GM12892 (cell line): ENCODE results near the gene MEIKIN.

ENCODE experiments used
- DNase-seq: peaks from one replicate; pipeline ENCODE4 v3.0.0; 2011; ENCODE audit not compliant: insufficient read length
- FAIRE-seq: peaks from 2 replicates; lab custom pipeline; 2011; peaks lifted over from hg19 to GRCh38; lab: Jason Lieb, UNC
- POLR2A ChIP-seq: IDR thresholded peaks from 2 replicates; pipeline ENCODE4 v1.6.1; 2011; ENCODE audit warnings: low read depth, low read length, control low read depth
- POLR2AphosphoS5 ChIP-seq: IDR thresholded peaks from 2 replicates; pipeline ENCODE4 v1.6.1; 2011; ENCODE audit warnings: low read depth, low read length, control low read depth
- TAF1 ChIP-seq: IDR thresholded peaks from 2 replicates; pipeline ENCODE4 v1.6.1; 2011; ENCODE audit warnings: low read depth, mild to moderate bottlenecking, control low read depth, low read length, borderline replicate concordance

Gene MEIKIN

DNA sequence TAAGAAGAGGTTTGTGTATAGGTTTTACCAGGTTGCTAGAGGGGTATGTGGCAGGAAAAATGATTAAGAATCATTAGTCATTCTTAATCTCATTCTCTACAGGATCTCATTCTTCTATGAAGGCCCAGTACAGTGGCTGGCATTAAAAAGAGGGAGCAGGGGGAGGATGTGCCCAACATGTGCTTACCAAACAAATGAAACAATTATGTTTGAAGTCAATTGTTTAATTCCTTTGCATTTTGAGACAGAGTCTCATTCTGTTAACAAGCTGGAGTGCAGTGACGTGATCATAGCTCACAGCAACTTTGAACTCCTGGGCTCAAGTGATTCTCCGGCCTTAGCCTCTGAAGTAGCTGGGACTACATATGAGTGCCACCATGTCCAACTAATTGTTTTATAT, 171.7 kb downstream of the MEIKIN start:
- no peak for FAIRE-seq
- DNase-seq = no peak
- TF ChIP-seq POLR2AphosphoS5 = no peak
- no peak for TF ChIP-seq POLR2A
- TF ChIP-seq TAF1 = no peak

DNA sequence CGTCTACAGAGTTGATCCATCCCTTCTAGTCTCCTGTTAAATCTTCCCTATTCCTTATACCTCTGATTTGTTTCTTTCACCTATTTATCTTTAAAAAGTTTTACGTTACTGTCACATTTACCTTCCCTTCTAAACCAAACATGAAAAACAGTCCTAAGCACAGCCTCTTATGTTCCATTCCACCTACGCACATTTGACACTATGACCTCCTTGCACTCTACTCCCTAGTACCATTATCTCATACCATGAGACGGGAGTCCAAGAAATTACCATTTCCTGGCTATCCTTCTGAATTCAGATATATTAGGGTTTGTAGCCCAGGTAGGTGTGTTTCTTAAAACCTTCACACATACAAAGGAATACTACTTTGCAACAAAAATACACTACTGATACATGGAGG, 173.8 kb downstream of the MEIKIN start:
- DNase-seq = no peak
- FAIRE-seq = no peak
- TF ChIP-seq POLR2A (no peak), TAF1 (no peak), POLR2AphosphoS5 (no peak)

DNA sequence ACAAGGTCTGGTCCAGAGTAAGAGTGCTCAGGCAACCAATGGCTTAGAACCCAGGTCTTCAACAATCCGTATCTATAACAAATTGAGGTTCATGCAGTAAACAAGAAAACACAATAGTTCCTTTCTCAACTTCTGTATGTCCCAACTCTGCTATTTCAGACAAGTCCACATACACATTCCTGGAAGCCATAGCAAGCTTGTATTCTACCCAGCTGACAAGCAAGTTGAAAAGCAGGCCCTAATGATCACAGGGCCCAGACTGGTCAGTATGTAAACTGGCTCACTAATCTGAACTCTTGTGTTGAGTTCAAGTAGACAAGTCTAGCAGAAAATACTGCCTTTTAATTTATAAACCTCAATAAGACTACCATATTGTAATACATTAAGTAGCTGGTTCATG, 175.5 kb downstream of the MEIKIN start:
- DNase-seq = no peak
- TF ChIP-seq POLR2A = no peak
- TF ChIP-seq TAF1 = no peak
- no peak for TF ChIP-seq POLR2AphosphoS5
- FAIRE-seq = peak; percentile 30

DNA sequence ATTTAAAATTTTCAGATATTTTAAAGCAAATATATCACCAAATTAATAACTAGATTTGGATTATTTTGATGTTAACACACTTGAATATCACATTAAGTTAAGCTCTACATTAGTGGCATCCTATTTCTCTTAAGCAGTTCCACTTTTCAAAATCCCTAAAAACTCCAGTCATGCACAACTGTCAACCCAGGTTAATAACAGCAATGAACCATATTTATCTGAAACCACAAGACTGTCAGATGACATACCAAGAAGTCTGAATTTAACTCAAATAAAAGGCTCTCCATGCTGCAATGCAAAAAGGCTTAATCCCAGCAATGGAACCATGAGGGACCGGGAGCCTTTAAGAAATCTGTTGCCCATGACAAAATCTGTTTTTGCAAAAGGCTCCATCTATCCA, 176.1 kb downstream of the MEIKIN start:
- no peak for FAIRE-seq
- no peak for DNase-seq
- TF ChIP-seq POLR2A = no peak
- TF ChIP-seq POLR2AphosphoS5 = no peak
- no peak for TF ChIP-seq TAF1

DNA sequence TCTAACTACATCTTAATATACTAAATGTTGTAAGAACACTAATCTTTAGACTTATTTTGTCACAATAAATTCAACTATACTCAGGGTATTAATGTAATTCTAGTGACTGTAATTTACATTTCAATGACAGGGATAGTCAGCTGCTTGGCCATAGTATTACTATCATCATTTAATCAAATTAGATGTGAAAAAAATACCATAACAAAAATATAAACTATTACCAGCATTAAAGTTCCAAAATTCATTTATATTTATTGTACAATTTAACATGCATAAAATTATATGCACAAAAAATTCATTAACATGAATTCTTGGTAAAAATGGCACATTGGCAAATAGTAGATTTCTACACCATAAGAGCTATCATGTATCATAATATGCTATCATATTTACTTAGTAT, 177.6 kb downstream of the MEIKIN start:
- FAIRE-seq = no peak
- DNase-seq = no peak
- no peak for TF ChIP-seq TAF1
- TF ChIP-seq POLR2A = no peak
- no peak for TF ChIP-seq POLR2AphosphoS5

DNA sequence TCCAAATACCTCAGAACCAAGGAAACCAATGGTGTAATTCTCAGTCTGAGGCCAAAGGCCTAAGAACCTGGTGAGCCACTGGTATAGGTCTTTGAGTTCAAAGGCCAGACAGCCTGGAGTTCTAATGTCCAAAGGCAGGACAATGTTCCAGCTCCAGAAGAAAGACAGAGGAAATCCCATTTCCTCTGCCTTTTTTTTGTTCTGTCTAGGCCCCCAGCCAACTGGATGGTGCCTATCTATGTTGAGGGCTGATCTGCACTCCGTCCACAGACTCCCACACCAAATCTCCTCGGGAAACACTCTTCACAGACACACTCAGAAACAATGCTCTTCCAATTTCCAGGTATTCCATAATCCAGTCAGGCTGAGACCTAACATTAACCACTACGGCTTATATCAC, 178.8 kb downstream of the MEIKIN start:
- DNase-seq (no peak), FAIRE-seq (no peak)
- TF ChIP-seq POLR2A = no peak
- TF ChIP-seq TAF1 = no peak
- no peak for TF ChIP-seq POLR2AphosphoS5

DNA sequence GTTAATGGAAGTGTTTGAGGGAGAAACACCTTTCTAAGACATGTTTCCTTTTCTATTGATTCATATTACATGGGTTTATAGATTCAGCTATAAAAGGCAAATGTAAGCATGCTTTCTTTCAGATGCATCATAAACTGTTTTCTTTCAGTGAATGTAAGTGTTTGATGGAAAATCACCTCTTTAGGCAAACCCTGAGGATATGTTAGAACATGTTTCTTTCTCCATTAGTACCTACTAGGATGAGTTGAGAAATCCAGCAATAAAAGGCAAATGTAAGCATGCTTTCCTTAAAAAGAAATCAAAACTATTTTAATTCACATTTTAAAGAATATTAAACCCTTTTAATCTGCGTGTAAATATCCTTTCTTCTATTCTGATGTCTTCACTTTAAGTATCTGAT, 180.2 kb downstream of the MEIKIN start:
- no peak for FAIRE-seq
- TF ChIP-seq POLR2AphosphoS5 = no peak
- no peak for TF ChIP-seq TAF1
- TF ChIP-seq POLR2A = no peak
- no peak for DNase-seq

DNA sequence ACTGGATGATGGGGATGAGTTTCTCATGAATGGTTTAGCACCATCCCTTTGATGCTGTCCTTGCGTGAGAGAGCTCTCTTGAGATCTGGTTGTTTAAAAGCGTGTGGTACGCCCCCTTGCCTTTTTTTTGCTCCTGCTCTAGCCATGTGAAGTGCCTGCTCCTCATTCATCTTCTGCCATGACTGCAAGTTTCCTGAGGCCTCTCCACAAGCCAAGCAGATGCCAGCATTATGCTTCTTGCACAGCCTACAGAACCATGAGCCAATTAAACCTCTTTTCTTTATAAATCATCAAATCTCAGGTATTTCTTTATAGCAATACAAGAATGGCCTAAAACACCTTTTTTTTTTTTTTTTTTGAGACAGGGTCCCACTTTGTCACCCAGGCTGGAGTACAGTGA, 181.5 kb downstream of the MEIKIN start:
- no peak for DNase-seq
- no peak for FAIRE-seq
- TF ChIP-seq POLR2AphosphoS5 (no peak), POLR2A (no peak), TAF1 (no peak)

DNA sequence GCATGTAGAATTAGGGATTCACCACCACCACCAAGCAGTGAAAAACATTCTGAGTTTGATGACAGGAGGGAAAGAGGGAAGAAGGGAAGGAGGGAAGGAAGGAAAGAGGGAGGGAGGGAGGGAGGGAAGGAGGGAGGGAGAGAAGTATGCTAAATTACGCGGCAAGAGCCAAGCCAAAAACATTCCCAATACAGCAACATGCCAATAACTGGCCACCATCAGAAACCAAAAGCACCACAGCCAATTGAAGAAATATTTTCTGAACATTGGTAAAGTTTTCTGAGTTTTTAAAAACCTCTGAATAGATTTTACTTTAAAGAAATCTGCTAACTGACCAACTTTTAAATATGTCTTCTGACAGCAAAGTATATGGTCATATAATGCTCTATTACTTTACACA, 184.7 kb downstream of the MEIKIN start:
- FAIRE-seq (no peak), DNase-seq (no peak)
- no peak for TF ChIP-seq POLR2A
- no peak for TF ChIP-seq POLR2AphosphoS5
- no peak for TF ChIP-seq TAF1

DNA sequence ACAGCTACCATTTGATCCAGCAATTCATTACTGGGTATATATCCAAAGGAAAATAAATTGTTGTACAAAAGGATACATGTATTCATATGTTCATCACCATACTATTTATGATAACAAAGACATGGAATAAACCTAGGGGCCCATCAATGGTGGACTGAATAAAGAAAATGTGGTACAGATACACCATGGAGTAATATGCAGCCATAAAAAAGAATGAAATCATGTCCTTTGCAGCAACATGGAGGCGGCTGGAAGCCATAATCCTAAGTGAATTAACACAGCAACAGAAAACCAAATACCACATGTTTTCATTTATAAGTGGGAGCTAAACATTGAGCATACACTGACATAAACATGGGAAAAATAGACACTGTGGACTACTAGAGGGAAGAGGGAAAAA, 185.8 kb downstream of the MEIKIN start:
- DNase-seq = no peak
- TF ChIP-seq POLR2AphosphoS5 = no peak
- TF ChIP-seq TAF1 = no peak
- no peak for TF ChIP-seq POLR2A
- no peak for FAIRE-seq

DNA sequence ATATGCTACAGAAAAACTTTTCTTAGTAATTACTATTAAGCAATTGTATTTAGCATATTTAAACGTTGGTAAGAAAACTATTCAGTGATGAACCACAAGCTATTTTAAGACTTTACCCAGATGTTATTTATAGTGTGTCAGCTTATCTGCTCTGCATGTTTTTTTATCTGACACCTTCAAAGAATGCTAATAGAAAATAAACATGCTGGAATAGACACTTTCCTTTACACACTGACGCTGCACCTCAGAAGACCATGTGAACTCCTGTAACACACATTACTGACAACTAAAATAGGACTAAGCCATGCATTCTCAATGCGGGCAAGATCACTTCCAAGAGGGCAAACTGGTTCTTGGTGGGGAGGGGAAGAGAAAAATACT, 187.0 kb downstream of the MEIKIN start:
- no peak for FAIRE-seq
- TF ChIP-seq TAF1 (no peak), POLR2A (no peak), POLR2AphosphoS5 (no peak)
- no peak for DNase-seq

DNA sequence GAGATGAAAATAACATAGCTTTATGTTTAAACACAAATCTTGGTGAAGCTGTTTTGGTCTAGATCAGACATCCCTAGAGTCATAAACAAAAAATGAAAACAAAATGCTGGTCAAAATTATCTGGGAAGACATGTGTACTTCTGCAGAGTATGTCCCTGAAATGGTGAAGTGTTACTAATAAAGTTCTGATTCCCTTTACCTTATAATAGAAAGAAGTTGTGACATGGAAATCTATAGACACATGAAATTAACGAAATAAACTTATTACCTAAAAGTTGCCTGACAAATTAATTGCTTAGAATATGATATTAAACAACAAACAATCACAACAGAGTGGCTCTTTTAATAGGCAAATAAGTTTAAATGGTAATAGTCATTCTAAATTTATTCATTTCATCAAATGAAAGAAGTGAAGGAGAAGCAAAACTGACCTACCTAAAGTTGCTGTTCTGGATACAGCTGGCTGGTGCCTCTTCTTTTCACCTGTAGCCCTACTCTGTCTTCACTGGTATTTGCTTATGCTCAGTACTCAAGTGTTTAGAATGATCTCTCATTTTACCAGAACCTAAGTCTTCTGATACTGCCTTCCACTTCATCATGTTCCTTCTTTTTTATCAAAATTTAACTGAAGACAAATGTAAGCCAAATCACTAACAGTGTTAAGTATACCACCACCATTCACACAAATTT, 187.5 kb downstream of the MEIKIN start:
- DNase-seq (no peak), FAIRE-seq (peak; percentile 40)
- no peak for TF ChIP-seq POLR2AphosphoS5
- TF ChIP-seq POLR2A = no peak
- TF ChIP-seq TAF1 = no peak
